ENCODE results near the gene OPCML. TPM values are rescaled to one million over a fixed set of nuclear protein-coding genes. Genes with fewer than 3 reads are reported as not detected.

OPCML gene
- total RNA-seq, 1 donor from 2014 or later: not detected

DNA sequence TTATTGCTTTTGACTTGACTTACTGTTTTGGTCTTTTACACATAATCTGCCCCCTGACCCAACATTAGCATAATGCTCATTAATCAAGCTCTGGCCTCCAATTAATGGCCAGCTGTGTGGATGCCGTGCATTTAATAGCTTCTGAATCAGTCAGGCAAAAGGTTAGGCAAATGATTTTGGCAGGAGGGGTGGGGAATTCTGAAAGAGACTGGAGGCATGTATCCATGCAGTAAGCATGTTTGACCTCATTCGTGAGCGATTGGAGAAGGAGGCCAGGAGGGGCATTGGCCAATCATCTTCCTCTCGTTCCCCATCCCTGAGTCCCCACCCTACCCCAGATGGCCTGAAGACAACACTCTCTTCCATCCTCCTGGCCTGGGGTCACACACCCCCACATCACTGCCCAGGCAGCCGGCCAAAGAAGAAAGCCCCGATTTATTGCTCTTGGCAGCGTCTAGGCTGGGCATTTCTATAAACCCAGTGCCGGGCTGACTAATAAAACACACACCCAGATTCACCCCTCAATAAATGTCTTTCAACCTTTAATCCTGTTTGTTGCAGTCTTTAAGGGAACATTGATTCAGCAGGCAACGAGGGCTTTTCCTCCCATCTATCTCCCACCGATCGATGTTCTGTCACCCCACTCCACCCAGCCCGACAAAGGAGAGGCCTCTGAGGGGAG is 150.0 kb downstream of the OPCML start:
- DNase-seq (ENCODE audit: low spot score in 2 of 2): no peak
- Histone ChIP-seq H3K9me3 (no peaks in the 10 kb centered on the region), H3K4me3 (no peak overlapping the region), H3K4me1 (no peaks in the 10 kb centered on the region), H3K27ac (no peak overlapping the region), H3K27me3 (no peaks in the 10 kb centered on the region), H3K36me3 (no peaks in the 10 kb centered on the region)
- TF ChIP-seq CTCF (IDR thresholded peaks at IDR 0.05): no peak
- intact Hi-C loops (cut with DNase I): no loop called here

- no peak for TF ChIP-seq CTCF (IDR thresholded peaks at IDR 0.05)
- Histone ChIP-seq H3K4me3 (no peak overlapping the region), H3K9me3 (no peaks in the 10 kb centered on the region), H3K27me3 (no peaks in the 10 kb centered on the region), H3K4me1 (no peaks in the 10 kb centered on the region), H3K36me3 (no peaks in the 10 kb centered on the region), H3K27ac (no peak overlapping the region)
- intact Hi-C loops (cut with DNase I): no loop called here
- no peak for DNase-seq (ENCODE audit: low spot score in 2 of 2)
These were observed 150.6 kb downstream of the OPCML start for GRCh38 chr11:133381761-133382130.

DNA sequence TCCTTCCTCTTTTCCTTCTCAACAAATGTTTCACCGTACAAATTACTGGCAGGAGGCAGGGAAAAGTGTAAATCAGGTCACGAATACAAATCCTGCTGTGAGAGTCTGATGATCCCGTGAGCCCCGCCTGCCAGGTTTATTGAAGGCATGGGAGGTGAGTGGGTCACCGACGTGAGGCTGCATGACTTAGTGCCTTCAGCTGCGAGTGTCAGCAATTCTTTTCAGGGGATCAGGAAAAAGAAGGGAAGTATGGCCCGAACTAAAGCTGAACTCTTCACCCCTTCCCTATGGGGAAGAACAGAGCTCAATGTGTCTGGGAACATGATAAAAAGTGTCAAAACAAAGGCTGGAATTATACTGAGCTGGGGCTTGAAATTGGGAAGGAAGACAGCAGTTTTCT is 166.2 kb downstream of the OPCML start:
- no peaks in the 10 kb centered on the region for H3K36me3 ChIP-seq
- no peak for DNase-seq (ENCODE audit: low spot score in 2 of 2)
- H3K4me3 ChIP-seq: no peak overlapping the region
- H3K4me1 ChIP-seq: no peaks in the 10 kb centered on the region
- H3K27ac ChIP-seq: no peak overlapping the region
- no peaks in the 10 kb centered on the region for H3K9me3 ChIP-seq
- intact Hi-C loops (cut with DNase I): no loop called here
- no peak for TF ChIP-seq CTCF (IDR thresholded peaks at IDR 0.05)
- no peaks in the 10 kb centered on the region for H3K27me3 ChIP-seq

DNA sequence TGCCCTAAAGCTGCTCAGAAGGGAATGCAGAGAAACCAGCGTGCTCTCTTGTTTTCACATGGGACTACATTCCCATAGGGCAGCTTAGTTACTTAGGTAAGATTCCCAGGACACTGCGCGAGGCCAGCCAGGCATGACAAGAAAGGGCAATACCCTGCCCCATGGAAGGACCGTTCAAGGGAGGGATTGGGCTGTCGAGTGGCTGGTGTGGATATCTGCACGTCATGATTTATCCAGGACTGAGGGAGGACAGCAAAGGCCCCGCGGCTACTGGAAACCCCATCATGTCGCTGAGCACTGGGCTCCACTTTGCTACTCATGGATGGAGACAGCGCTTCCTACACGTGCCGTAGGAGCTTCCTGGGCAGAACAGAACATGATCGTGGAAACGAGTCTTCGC is 169.4 kb downstream of the OPCML start:
- DNase-seq (ENCODE audit: low spot score in 2 of 2): no peak
- Histone ChIP-seq H3K27ac (no peak overlapping the region), H3K27me3 (no peaks in the 10 kb centered on the region), H3K9me3 (no peaks in the 10 kb centered on the region), H3K4me1 (no peaks in the 10 kb centered on the region), H3K36me3 (no peaks in the 10 kb centered on the region), H3K4me3 (no peak overlapping the region)
- intact Hi-C loops (cut with DNase I): no loop called here
- no peak for TF ChIP-seq CTCF (IDR thresholded peaks at IDR 0.05)

DNA sequence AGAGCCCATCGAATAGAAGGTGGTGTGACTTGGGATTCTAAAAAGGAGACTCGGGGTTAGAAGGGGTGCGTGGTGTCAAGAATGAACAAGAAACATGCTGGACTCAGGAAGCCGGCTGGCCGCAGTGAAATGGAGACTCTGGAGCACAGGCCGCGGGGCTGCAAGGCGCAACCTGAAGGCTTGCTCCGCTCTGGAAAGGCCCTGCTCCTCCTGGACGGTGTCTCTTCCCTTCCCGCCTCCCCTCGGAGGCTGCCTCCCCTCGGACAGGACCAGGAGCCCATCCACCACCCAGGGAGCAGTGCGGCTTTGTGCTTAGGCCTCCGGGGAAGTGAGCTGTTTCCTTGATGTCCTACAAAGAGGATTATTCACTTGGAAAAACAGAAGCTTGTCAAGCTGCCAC is 170.1 kb downstream of the OPCML start:
- no peak for TF ChIP-seq CTCF (IDR thresholded peaks at IDR 0.05)
- DNase-seq (ENCODE audit: low spot score in 2 of 2): no peak

GRCh38 chr11:133361689-133361994 is 170.7 kb downstream of the OPCML start:
- Histone ChIP-seq H3K4me3 (no peak overlapping the region), H3K27ac (no peak overlapping the region), H3K9me3 (no peaks in the 10 kb centered on the region), H3K36me3 (no peaks in the 10 kb centered on the region), H3K27me3 (no peaks in the 10 kb centered on the region), H3K4me1 (no peaks in the 10 kb centered on the region)
- intact Hi-C loops (cut with DNase I): no loop called here
- TF ChIP-seq CTCF (IDR thresholded peaks at IDR 0.05): no peak
- DNase-seq (ENCODE audit: low spot score in 2 of 2): no peak

More for the DNA sequence above, 170.1 kb downstream of the OPCML start:
- H3K36me3 ChIP-seq: no peaks in the 10 kb centered on the region
- no peaks in the 10 kb centered on the region for H3K27me3 ChIP-seq
- H3K27ac ChIP-seq: no peak overlapping the region
- H3K4me3 ChIP-seq: no peak overlapping the region
- no peaks in the 10 kb centered on the region for H3K4me1 ChIP-seq
- no peaks in the 10 kb centered on the region for H3K9me3 ChIP-seq
- intact Hi-C loops (cut with DNase I): no loop called here
